AG04450 (cell line): ENCODE data around the gene ART3. TPM values are rescaled to one million over a fixed set of nuclear protein-coding genes. Genes with fewer than 3 reads are reported as not detected.

ENCODE experiments used
- CTCF ChIA-PET: fragments of 300-600, 350-600 bp; formaldehyde crosslinking; extraction: SDS; loops from one replicate; lab custom pipeline; 2022; ENCODE audit warnings: antibody characterized with exemption, inconsistent platforms; lab: Charles Lee
- POLR2A ChIA-PET: fragments of 350-600 bp; formaldehyde crosslinking; extraction: SDS; loops from one replicate; lab custom pipeline; 2021; ENCODE audit warnings: antibody characterized with exemption, inconsistent platforms; lab: Yijun Ruan, JAX
- DNase-seq: peaks from one replicate; pipeline ENCODE4 v3.0.0-alpha.2; 2011; ENCODE audit warnings: low read depth, low spot score
- H3K27ac ChIP-seq: one replicate; pipeline ENCODE4 v1.5.1; 2012; ENCODE audit warnings: low read depth, low read length, control low read depth
- H3K27me3 ChIP-seq: one replicate; pipeline ENCODE4 v1.6.0; 2012; ENCODE audit warnings: low read length; ENCODE audit not compliant: control insufficient read depth, insufficient read depth
- H3K4me3 ChIP-seq: 2 replicates; pipeline ENCODE4 v1.5.1; 2011; ENCODE audit warnings: mild to moderate bottlenecking, low read depth, low read length, control low read depth
- H3K9me3 ChIP-seq: 2 replicates; pipeline ENCODE4 v1.5.1; 2012; ENCODE audit warnings: low read length; ENCODE audit not compliant: control insufficient read depth, insufficient read depth
- polyA plus RNA-seq: library from polyadenylated mRNA; depleted of rRNA; stranded (reverse); fragments of >200 nt; gene quantifications from 2 replicates; pipeline ENCODE4 v1.2.3, GENCODE V29; 2011
- TF ChIP-seq, protein P1 (sequence below): IDR thresholded peaks from 2 replicates; pipeline ENCODE4 v1.5.1; 2011; ENCODE audit warnings: low read depth, low read length, control low read depth, inconsistent platforms

ART3 gene
- polyA plus RNA-seq, 1 experiment, result 0.20 TPM

DNA sequence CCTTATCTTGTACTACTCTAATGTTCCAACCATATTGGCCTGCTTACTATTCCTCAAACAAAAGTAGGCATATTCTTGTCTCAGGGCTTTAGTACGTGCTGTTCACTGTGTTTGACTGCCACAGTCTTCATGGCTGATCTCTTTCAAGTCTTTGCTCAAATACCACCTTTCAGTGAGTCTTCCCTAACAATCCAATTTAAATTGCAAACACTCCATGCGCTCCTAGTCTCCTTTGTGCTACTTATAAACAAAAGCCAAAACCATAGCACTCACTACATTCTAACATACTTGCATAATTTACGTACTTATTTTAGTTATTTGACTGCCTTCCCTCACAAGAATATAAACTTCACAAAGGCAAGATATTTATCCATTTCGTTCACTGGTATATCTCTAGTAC lies 1.7 kb upstream of the ART3 start:
- ChIA-PET POLR2A (no interaction called here), CTCF (interaction anchor here (3.4 kb wide), 1 partner anchor 77 kb away, joined by 21 read pairs; no protein-coding TSS in a partner anchor)
- H3K27ac ChIP-seq, result no peak overlapping the region
- no peak for DNase-seq
- no peak overlapping the region for H3K4me3 ChIP-seq
- no peaks in the 10 kb centered on the region for H3K9me3 ChIP-seq
- TF ChIP-seq, protein P1, sequence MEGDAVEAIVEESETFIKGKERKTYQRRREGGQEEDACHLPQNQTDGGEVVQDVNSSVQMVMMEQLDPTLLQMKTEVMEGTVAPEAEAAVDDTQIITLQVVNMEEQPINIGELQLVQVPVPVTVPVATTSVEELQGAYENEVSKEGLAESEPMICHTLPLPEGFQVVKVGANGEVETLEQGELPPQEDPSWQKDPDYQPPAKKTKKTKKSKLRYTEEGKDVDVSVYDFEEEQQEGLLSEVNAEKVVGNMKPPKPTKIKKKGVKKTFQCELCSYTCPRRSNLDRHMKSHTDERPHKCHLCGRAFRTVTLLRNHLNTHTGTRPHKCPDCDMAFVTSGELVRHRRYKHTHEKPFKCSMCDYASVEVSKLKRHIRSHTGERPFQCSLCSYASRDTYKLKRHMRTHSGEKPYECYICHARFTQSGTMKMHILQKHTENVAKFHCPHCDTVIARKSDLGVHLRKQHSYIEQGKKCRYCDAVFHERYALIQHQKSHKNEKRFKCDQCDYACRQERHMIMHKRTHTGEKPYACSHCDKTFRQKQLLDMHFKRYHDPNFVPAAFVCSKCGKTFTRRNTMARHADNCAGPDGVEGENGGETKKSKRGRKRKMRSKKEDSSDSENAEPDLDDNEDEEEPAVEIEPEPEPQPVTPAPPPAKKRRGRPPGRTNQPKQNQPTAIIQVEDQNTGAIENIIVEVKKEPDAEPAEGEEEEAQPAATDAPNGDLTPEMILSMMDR, result no peak
- H3K27me3 ChIP-seq, result peaks cover 3% of the 10 kb centered on the region

DNA sequence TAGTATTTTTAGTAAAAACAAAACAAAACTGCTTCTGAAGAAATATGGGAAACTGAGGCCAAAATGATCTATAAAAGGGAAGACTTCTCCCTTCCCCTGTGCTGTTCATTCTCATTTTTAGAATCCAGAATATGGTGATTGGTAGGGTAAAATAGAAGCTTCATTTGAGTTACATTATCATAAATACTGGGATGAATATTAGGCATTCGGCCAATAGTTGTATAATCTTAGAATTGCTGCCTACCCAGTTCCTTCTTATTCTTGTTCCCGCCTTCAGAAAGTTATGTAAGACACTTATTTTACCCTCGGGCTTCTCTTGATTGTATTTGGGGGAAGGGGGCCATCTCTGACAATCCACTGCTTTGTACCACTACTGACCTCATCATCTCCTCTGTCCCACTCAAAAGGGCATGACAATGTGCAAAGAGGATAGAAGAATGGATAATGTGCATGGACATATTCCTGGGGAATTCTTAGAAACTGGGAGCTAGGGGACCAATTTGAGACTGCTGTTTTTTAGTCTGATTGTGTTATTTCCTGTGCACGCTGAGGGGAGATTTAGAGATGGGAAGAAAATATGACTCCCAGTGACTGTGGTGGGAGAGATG lies 588 bp downstream of the ART3 start:
- Histone ChIP-seq H3K27me3 (peaks cover 8% of the 10 kb centered on the region), H3K9me3 (no peaks in the 10 kb centered on the region), H3K27ac (no peak overlapping the region), H3K4me3 (no peak overlapping the region)
- CTCF ChIA-PET, result interaction anchor here (0.9 to 3.4 kb wide), 3 partner anchors 8 to 79 kb away, joined by 3 to 21 read pairs (median 12); no protein-coding TSS in a partner anchor
- no peak for DNase-seq
- TF ChIP-seq, protein P1, result no peak
- POLR2A ChIA-PET, result no interaction called here

DNA sequence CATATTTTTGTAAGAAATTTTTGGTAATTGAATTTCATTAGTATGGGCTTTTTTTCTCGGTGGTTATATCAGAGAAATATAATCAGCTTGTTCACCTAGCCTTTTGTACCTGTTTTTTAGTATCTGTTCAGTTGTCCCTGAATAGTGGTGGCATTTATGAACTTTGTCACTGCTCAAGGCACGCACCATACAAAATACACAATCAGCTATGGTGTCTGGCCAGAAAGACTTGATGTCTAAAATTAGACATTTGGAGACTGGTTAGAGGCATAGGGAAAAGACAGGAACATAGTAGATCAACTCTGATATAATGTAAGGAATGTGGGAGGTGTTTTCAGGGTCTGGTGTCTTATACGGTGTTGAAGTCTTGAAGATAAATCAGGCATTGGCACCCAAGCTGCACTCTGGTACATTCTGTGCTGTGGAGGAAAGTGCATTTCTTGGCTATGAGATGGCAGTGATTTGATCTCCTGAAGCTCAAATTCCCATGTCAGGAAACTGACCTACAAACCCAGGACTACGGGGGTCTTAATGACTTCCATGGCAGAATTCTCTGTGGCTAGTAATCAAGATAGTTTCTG lies 3.6 kb downstream of the ART3 start:
- no peak for DNase-seq
- Histone ChIP-seq H3K27me3 (peaks cover 11% of the 10 kb centered on the region), H3K4me3 (no peak overlapping the region), H3K27ac (no peak overlapping the region), H3K9me3 (no peaks in the 10 kb centered on the region)
- ChIA-PET CTCF (interaction anchor here (0.6 to 1.5 kb wide), 3 partner anchors 9 to 182 kb away, joined by 3 to 8 read pairs (median 7); no protein-coding TSS in a partner anchor), POLR2A (no interaction called here)
- TF ChIP-seq, protein P1, result no peak

DNA sequence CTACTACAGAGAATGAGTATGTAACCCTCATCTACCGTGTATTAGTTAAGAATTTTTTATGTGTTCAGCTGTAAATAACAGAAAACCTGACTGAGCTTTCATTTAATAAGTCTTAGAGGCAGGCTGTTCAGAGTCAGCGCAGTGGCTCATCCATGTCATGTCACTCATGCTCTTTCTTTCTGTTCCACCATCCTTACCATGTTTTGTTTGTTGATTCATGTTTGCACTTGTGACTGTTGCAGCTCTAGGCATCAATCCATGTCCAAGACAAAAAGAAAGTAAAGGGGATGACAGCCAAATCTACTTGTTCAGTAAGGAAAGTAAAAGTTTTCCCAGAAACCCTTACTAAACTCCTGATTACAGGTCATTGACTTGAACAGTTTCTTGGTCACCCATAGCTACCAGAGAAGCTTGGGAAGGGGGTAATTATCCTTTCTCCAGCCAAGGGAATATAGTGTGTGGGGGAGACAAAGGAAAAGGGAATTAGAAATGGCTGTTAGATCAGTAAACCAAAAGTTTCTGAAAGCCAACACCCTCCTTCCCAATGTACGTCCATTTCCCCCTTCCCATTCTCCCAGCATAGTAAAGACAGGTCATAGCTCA lies 9.0 kb downstream of the ART3 start:
- Histone ChIP-seq H3K27me3 (peaks cover 19% of the 10 kb centered on the region), H3K4me3 (no peak overlapping the region), H3K27ac (no peak overlapping the region), H3K9me3 (no peaks in the 10 kb centered on the region)
- no peak for DNase-seq
- ChIA-PET CTCF (interaction anchor here (0.7 to 2.3 kb wide), 2 partner anchors 17 to 88 kb away, joined by 13 to 20 read pairs; no protein-coding TSS in a partner anchor), POLR2A (no interaction called here)
- TF ChIP-seq, protein P1, result no peak

DNA sequence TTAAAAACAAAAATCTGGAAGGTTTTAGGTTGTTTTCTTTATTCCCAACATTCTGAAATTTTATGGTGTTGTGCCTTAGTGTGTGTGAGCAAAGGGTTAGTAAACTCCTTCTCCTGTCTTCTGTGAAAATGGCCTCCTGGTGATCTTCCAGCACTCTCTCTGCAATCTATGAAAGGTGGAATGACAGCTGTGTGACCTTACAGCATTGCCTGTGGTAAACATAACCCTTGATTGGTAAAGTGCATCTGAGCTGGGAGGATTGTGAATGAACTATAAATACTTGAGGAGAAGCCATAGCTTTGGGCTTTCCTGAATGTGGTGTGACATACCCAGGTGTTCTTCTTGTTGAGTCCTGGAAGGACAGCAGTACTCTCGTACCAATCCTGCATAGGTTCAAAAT lies 10.0 kb downstream of the ART3 start:
- Histone ChIP-seq H3K27me3 (peaks cover 17% of the 10 kb centered on the region), H3K4me3 (no peak overlapping the region), H3K9me3 (no peaks in the 10 kb centered on the region), H3K27ac (no peak overlapping the region)
- DNase-seq, result no peak
- CTCF ChIA-PET, result interaction anchor here (0.5 to 2.3 kb wide), 2 partner anchors 75 to 89 kb away, joined by 3 to 20 read pairs; no protein-coding TSS in a partner anchor
- POLR2A ChIA-PET, result no interaction called here
- TF ChIP-seq, protein P1, result no peak
